DND-41 (cell line): ENCODE results near the gene SMYD1.

Experiments
- ATAC-seq: fragments of 200-7000 bp; cut with Tn5 transposase; 3 replicates; pipeline ENCODE4 v1.9.1; 2021; ENCODE audit warnings: low read depth; ENCODE audit not compliant: insufficient read depth
- DNase-seq: peaks from one replicate; pipeline ENCODE4 v3.0.0-alpha.2; 2020
- H2AFZ ChIP-seq: 2 replicates; pipeline ENCODE4 v1.6.0; 2012; ENCODE audit warnings: low read depth, low read length
- H3K27ac ChIP-seq: 2 replicates; pipeline ENCODE4 v1.5.1; 2012; ENCODE audit warnings: low read length, inconsistent platforms
- H3K27me3 ChIP-seq: fragments of 200-600 bp; sonication (generic); 2 replicates; pipeline ENCODE4 v1.6.0; 2012; ENCODE audit warnings: low read length, mild to moderate bottlenecking, inconsistent platforms; ENCODE audit not compliant: insufficient read depth, poor library complexity
- H3K36me3 ChIP-seq: 2 replicates; pipeline ENCODE4 v1.5.1; 2012; ENCODE audit warnings: low read length, inconsistent platforms; ENCODE audit not compliant: insufficient read depth
- H3K4me1 ChIP-seq: 2 replicates; pipeline ENCODE4 v1.5.1; 2012; ENCODE audit warnings: mild to moderate bottlenecking, low read length; ENCODE audit not compliant: insufficient read depth
- H3K4me2 ChIP-seq: 2 replicates; pipeline ENCODE4 v1.6.0; 2012; ENCODE audit warnings: mild to moderate bottlenecking, moderate library complexity, low read length, inconsistent platforms; ENCODE audit not compliant: insufficient read depth
- H3K4me3 ChIP-seq, 2 experiments: fragments of 200-600 bp in 1 of 2; shearing (Covaris generic) in 1 of 2; 2 replicates each; pipeline ENCODE4 v1.5.1; 2012 to 2016; ENCODE audit warnings: inconsistent platforms in 2 of 2, low read length in 2 of 2, mild to moderate bottlenecking in 2 of 2, low read depth in 1 of 2, moderate library complexity in 1 of 2
- H3K79me2 ChIP-seq: 2 replicates; pipeline ENCODE4 v1.6.0; 2012; ENCODE audit warnings: low read length, inconsistent platforms; ENCODE audit not compliant: insufficient read depth
- H3K9ac ChIP-seq: 2 replicates; pipeline ENCODE4 v1.6.0; 2012; ENCODE audit warnings: low read depth, mild to moderate bottlenecking, inconsistent platforms, low read length, moderate library complexity
- H3K9me3 ChIP-seq: 2 replicates; pipeline ENCODE4 v1.5.1; 2012; ENCODE audit warnings: low read length, moderate library complexity, mild to moderate bottlenecking, inconsistent platforms; ENCODE audit not compliant: insufficient read depth, severe bottlenecking
- H4K20me1 ChIP-seq: 2 replicates; pipeline ENCODE4 v1.6.0; 2012; ENCODE audit warnings: low read length; ENCODE audit not compliant: insufficient read depth
- EZH2 ChIP-seq: IDR thresholded peaks from 3 replicates; pipeline ENCODE4 v1.6.1; 2012; ENCODE audit warnings: borderline replicate concordance, low read depth, mild to moderate bottlenecking, moderate library complexity, low read length, inconsistent platforms; ENCODE audit not compliant: severe bottlenecking
- TF ChIP-seq, protein P1 (sequence below): IDR thresholded peaks from 2 replicates; pipeline ENCODE4 v1.5.1; 2012; ENCODE audit warnings: borderline replicate concordance, low read length, moderate library complexity, mild to moderate bottlenecking; ENCODE audit not compliant: poor library complexity, severe bottlenecking; ENCODE audit errors: extremely low read depth

The SMYD1 gene

DNA sequence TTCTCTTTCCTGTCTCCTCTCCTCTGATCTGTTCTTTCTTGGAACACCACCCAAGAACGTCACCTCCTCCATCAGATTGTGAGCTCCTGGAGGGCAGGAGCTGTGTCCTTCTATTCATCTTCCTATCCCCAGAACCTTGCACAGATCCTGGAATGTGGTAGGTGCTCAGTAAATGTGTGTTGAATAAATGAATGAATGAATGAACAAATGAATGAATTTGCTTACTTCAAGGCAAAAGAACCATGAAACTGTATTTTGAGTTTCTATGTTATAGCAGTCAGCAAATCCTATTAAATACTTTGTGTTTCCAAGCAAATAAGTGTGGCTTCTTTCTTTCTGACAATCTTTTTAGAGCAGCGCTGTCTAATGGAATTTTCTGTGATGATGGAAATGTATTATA lies 45.4 kb downstream of the SMYD1 start:
- H3K27me3 ChIP-seq: no peaks in the 10 kb centered on the region
- H3K36me3 ChIP-seq: no peaks in the 10 kb centered on the region
- no peaks in the 10 kb centered on the region for H3K9me3 ChIP-seq
- H3K4me2 ChIP-seq: no peak overlapping the region
- ATAC-seq (no peak), DNase-seq (no peak)
- H3K9ac ChIP-seq: no peak overlapping the region
- H4K20me1 ChIP-seq: no peaks in the 10 kb centered on the region
- no peak overlapping the region for H2AFZ ChIP-seq
- H3K27ac ChIP-seq: no peak overlapping the region
- TF ChIP-seq, protein P1, sequence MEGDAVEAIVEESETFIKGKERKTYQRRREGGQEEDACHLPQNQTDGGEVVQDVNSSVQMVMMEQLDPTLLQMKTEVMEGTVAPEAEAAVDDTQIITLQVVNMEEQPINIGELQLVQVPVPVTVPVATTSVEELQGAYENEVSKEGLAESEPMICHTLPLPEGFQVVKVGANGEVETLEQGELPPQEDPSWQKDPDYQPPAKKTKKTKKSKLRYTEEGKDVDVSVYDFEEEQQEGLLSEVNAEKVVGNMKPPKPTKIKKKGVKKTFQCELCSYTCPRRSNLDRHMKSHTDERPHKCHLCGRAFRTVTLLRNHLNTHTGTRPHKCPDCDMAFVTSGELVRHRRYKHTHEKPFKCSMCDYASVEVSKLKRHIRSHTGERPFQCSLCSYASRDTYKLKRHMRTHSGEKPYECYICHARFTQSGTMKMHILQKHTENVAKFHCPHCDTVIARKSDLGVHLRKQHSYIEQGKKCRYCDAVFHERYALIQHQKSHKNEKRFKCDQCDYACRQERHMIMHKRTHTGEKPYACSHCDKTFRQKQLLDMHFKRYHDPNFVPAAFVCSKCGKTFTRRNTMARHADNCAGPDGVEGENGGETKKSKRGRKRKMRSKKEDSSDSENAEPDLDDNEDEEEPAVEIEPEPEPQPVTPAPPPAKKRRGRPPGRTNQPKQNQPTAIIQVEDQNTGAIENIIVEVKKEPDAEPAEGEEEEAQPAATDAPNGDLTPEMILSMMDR: no peak
- TF ChIP-seq EZH2: no peak
- H3K4me1 ChIP-seq: no peaks in the 10 kb centered on the region
- no peaks in the 10 kb centered on the region for H3K79me2 ChIP-seq
- no peak overlapping the region for H3K4me3 ChIP-seq

DNA sequence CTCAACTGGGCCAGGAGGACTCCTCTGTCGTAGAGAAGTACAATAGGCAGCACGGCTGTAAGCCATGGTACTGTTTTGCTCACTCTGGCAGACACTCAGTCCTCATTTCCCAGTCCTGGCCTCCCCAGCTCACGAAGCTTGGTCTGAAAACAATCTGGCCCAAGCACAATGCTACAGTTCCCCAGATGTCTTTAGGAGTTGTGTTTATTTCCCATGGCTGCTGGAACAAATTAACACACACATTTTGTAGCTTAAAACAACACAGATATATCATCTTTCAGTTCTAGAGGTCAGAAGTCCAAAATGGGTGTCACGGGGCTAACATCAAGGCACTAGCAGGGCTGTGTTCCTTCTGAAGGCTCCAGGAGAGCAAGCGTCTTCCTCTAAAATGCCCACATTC lies 47.3 kb downstream of the SMYD1 start:
- DNase-seq (no peak), ATAC-seq (no peak)
- Histone ChIP-seq H3K9me3 (no peaks in the 10 kb centered on the region), H2AFZ (no peak overlapping the region), H3K9ac (no peak overlapping the region), H3K27ac (no peak overlapping the region), H3K36me3 (no peaks in the 10 kb centered on the region), H3K4me2 (no peak overlapping the region), H3K27me3 (no peaks in the 10 kb centered on the region), H4K20me1 (no peaks in the 10 kb centered on the region), H3K4me3 (no peak overlapping the region), H3K4me1 (no peaks in the 10 kb centered on the region), H3K79me2 (no peaks in the 10 kb centered on the region)
- TF ChIP-seq, protein P1: no peak
- TF ChIP-seq EZH2: no peak

DNA sequence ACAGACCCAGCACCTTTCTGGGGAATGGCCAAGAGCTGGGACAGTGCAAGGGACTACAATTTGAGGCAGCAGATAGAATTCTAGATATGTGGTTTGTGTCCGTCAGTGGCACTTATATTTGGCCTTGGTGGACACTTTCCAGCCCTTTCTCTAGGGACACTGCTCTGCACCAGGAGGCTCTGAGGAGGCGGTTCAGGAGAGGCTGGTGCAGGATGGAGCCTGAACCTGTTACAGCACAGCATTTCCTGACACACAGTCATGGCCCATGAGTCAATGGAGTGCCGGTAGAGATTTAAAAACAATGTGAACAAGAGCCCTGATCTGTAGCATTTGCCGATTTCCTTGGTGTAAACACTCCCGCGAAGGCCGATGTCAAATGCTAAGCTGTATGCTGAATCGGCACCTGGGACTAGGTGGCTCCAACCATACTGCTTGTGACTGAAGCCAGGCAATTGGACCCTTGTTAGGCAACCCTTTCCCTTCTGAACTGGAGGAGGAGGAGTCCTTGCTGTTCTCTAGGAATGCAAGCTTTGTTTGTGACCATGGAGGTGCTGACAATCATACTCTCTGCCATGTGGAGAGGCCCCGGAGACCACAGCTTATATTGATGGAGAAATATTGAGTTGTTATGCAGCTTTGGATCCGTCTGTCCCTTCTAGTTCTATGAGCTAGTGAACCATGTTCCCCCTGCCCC lies 48.3 kb downstream of the SMYD1 start:
- Histone ChIP-seq H3K79me2 (no peaks in the 10 kb centered on the region), H3K27ac (no peak overlapping the region), H3K36me3 (no peaks in the 10 kb centered on the region), H3K4me1 (no peaks in the 10 kb centered on the region), H2AFZ (no peak overlapping the region), H3K9me3 (no peaks in the 10 kb centered on the region), H3K4me3 (no peak overlapping the region), H4K20me1 (no peaks in the 10 kb centered on the region), H3K4me2 (no peak overlapping the region), H3K27me3 (peaks cover 2% of the 10 kb centered on the region), H3K9ac (no peak overlapping the region)
- no peak for DNase-seq
- ATAC-seq: no peak
- TF ChIP-seq, protein P1: no peak
- no peak for TF ChIP-seq EZH2
